Colon (tissue), 2 donors: Measurements from ENCODE around the gene WWOX.

Experiments
- FAIRE-seq: peaks from 2 replicates; lab custom pipeline; 2012; peaks lifted over from hg19 to GRCh38; lab: Jason Lieb, UNC
- donor health status: control.
- donor health status: control.

Gene WWOX

GRCh38 chr16:79001156-79001967 is 901.9 kb downstream of the WWOX start:
- no peak for FAIRE-seq

GRCh38 chr16:79003026-79003609 is 903.7 kb downstream of the WWOX start:
- FAIRE-seq: no peak

- FAIRE-seq: no peak
Measured at GRCh38 chr16:79004309-79004708, 904.9 kb downstream of the WWOX start.

- FAIRE-seq: no peak
Measured at GRCh38 chr16:79005096-79005495, 905.6 kb downstream of the WWOX start.

- FAIRE-seq: no peak
Measured at GRCh38 chr16:79006206-79006605, 906.8 kb downstream of the WWOX start.

- no peak for FAIRE-seq
Measured at GRCh38 chr16:79006765-79007164, 907.3 kb downstream of the WWOX start.

- FAIRE-seq: no peak
Measured at GRCh38 chr16:79007614-79008013, 908.2 kb downstream of the WWOX start.

- no peak for FAIRE-seq
Measured at GRCh38 chr16:79008036-79008868, 908.8 kb downstream of the WWOX start.

GRCh38 chr16:79008869-79009179 is 909.4 kb downstream of the WWOX start:
- FAIRE-seq: no peak

- no peak for FAIRE-seq
Measured at GRCh38 chr16:79009896-79010295, 910.4 kb downstream of the WWOX start.

- FAIRE-seq: no peak
Measured at GRCh38 chr16:79011282-79011681, 911.8 kb downstream of the WWOX start.

GRCh38 chr16:79012671-79013434 is 913.4 kb downstream of the WWOX start:
- no peak for FAIRE-seq

- no peak for FAIRE-seq
Measured at GRCh38 chr16:79013930-79014660, 914.6 kb downstream of the WWOX start.

- no peak for FAIRE-seq
Measured at GRCh38 chr16:79018650-79019429, 919.4 kb downstream of the WWOX start.

- FAIRE-seq: no peak
Measured at GRCh38 chr16:79019431-79019830, 920.0 kb downstream of the WWOX start.

- no peak for FAIRE-seq
Measured at GRCh38 chr16:79021991-79022630, 922.7 kb downstream of the WWOX start.

- no peak for FAIRE-seq
Measured at GRCh38 chr16:79026117-79026516, 926.7 kb downstream of the WWOX start.

GRCh38 chr16:79036541-79036940 is 937.1 kb downstream of the WWOX start:
- FAIRE-seq: no peak

GRCh38 chr16:79037521-79038373 is 938.3 kb downstream of the WWOX start:
- FAIRE-seq: no peak
